HCT116 (cell line): ENCODE data around the gene YOD1.

Experiments
- CTCF ChIP-seq, 3 experiments: fragments of 200-600 bp in 1 of 3; sonication (generic) in 1 of 3; IDR thresholded peaks in 2 of 3; conservative IDR thresholded peaks in 1 of 3; 2 replicates each; pipeline ENCODE4 v1.5.1; 2012 to 2017; ENCODE audit warnings: low read depth in 2 of 3, low read length in 2 of 3, antibody characterized with exemption in 1 of 3, borderline replicate concordance in 1 of 3, control low read depth in 1 of 3, mild to moderate bottlenecking in 1 of 3, mixed read lengths in 1 of 3, mixed run types in 1 of 3, moderate library complexity in 1 of 3; ENCODE audit not compliant: insufficient read depth in 1 of 3
- EGR1 ChIP-seq: IDR thresholded peaks from 2 replicates; pipeline ENCODE4 v1.6.1; 2012; ENCODE audit warnings: low read depth
- EZH2 ChIP-seq: fragments of 200-600 bp; sonication (generic); IDR thresholded peaks from 2 replicates; pipeline ENCODE4 v1.6.1; 2017; ENCODE audit warnings: antibody characterized with exemption, mixed run types
- EZH2phosphoT487 ChIP-seq: fragments of 200-600 bp; IDR thresholded peaks from 2 replicates; pipeline ENCODE4 v1.6.1; 2018; ENCODE audit warnings: antibody characterized with exemption, borderline replicate concordance
- FOSL1 ChIP-seq: IDR thresholded peaks from 2 replicates; pipeline ENCODE4 v1.6.1; 2012; ENCODE audit warnings: low read depth
- JUND ChIP-seq: IDR thresholded peaks from 2 replicates; pipeline ENCODE4 v1.6.1; 2012
- POLR2A ChIP-seq: IDR thresholded peaks from 2 replicates; pipeline ENCODE4 v1.7.0; 2011; ENCODE audit warnings: borderline replicate concordance; ENCODE audit not compliant: insufficient read depth, insufficient read length; ENCODE audit errors: extremely low read depth
- POLR2AphosphoS5 ChIP-seq: IDR thresholded peaks from 2 replicates; pipeline ENCODE4 v1.6.1; 2011; ENCODE audit warnings: mild to moderate bottlenecking, low read depth, low read length, moderate library complexity
- REST ChIP-seq: IDR thresholded peaks from 2 replicates; pipeline ENCODE4 v1.6.1; 2012; ENCODE audit warnings: low read depth
- SRF ChIP-seq: IDR thresholded peaks from 2 replicates; pipeline ENCODE4 v1.6.1; 2012; ENCODE audit warnings: low read depth
- ZFX ChIP-seq: fragments of 450-650 bp; IDR thresholded peaks from 2 replicates; pipeline ENCODE4 v1.6.1; 2017
- ZNF274 ChIP-seq: fragments of 200-500 bp; sonication (Bioruptor generic); IDR thresholded peaks from 2 replicates; pipeline ENCODE4 v1.6.1; 2014; ENCODE audit warnings: mild to moderate bottlenecking, low read depth, low read length, inconsistent platforms

GRCh38 chr1:207089627-207090355 is 38.8 kb upstream of the YOD1 start:
- TF ChIP-seq CTCF (IDR thresholded peaks at IDR 0.05 in 2 of 3, conservative IDR thresholded peaks at IDR 0.05 in 1 of 3; ENCODE audit: borderline replicate concordance in 1 of 3, insufficient read depth in 1 of 3, low read depth in 2 of 3, low read length in 2 of 3) (no peak), REST (no peak), EGR1 (no peak), FOSL1 (no peak), JUND (no peak), EZH2 (no peak), POLR2A (no peak), POLR2AphosphoS5 (no peak), EZH2phosphoT487 (no peak), ZNF274 (no peak), SRF (no peak), ZFX (no peak)
